ENCODE data around the gene INO80D.
"Not testable (repeated sequence)": the region's sequence is repeated elsewhere in the genome, so short reads cannot be mapped to it uniquely, and the experiment has no call there.

The INO80D gene

DNA sequence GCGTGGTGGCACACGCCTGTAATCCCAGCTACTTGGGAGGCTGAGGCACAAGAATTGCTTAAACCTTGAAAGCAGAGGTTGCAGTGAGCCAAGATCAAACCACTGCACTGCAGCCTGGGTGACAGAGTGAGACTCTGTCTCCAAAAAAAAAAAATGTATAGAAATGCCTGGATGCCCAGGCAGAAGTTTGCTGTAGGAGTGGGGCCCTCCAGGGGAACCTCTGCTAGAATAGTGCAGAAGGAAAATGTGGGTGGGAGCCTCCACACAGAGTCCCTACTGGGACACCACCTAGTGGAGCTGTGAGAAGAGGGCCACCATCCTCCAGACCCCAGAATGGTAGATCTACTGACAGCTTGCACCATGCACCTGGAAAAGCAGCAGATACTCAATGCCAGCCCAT, 70.2 kb downstream of the INO80D start:
- DNase-seq = not testable (repeated sequence)

DNA sequence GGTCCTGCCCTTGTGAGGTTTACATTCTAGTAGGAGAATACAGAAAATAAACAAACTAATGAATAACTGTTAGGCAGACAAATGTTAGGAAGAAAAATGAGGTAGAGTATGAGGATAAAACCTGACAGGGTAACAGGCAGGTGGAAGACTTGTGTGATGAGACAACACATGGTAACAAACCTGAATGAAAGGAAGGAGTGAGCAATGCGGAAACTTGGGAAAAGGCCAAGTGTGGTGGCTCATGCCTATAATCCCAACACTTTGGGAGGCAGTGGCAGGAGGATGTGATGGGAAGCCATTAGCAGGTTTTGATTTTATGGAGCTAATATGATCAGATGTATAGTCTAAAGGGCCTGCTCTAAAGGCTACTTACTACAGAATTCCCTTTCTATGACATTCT, 74.2 kb downstream of the INO80D start:
- DNase-seq = no peak

DNA sequence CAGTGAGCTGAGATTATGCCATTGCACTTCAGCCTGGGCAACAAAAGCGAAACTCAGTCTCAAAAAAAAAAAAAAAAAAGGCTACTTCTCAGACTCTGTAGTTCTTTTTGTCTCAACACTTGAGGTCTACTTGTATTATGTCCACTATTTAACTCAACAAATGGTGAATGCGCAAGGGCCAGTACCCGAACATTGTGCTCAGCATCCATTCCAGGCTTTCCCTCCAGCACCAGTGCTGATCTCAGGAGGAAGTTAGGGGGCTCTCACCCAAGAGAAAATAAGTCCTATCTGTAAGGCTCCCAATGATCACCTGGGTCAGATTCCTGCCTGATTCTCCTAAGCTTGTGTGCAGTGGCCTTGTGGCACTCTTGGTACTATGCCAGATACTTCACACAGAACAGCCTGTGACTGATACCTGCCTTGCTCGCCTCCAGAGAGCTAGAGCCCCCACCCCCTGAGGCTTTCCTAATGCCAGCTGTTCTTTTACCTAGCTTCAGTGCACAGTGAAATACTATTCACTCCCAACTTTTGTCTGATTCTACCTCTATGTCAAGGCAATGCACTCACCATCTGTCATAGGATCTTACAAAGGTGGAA, 74.9 kb downstream of the INO80D start:
- no peak for DNase-seq

DNA sequence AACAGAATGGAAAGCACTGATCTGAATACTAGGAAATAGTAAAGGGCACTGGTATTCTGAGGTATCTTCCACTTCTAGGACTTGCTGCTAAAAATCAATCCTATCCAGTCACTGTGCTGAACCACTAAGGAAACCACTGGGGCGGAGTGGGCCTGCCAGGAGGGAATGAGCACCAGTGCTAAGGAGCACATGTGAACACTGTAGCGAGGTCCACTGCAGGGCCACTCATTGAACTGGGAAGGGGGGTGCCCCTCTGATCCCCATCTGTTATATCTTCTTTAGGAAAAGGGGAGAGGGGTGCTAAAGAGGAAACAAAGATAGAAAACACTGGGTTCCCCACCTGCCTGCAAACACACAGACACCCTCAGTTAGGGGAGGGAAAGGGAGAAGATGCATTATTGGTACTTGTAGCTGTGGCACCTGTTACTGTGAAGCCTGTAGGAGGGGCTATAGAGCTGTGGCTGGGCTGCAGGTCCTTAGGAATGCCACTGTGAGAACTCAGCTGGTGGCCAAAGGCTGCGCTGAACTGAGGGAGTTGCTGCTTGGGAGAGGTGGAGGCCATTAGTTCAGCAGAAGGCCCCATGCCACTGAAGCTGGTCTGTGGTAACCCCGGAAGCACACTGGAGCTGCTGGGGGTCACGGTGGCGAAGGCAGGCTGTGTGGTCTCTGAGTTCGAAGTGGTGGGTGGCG, 81.8 kb downstream of the INO80D start:
- DNase-seq = peak; percentile 2

DNA sequence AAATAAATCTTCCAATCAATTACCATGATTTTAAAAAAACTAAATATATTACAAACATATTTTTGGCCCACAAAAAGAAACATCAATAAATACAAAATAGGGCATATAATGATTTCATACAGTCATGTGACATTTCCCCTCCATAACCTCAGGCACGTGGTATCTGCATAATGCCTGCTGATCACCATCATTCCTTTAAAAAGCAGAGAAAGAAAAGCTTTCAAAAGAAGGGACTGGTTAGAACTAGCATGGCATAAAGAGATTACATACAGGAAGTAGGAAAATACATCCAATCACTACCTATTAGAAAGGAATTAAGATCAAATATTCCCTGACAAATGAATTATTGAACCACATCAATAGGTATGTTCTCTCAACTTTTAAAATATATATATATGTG, 83.5 kb downstream of the INO80D start:
- no peak for DNase-seq

DNA sequence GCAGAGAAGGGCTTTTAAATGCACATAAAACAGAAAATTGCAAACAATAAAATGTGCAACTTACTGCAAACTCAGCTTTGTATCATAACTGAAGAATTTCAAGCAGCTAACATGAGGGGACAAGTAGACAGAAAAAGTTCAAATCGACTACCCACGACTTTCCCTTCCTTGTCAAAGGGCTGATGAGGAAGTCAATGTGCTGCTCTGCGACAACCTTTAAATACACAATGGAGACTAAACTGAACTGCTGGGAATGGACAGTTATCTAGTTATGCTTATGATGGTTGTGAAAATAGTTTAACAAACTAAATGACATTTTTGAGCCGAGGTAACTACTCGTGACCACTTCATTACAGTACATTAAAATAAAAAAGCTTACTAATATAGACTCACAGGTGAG, 84.1 kb downstream of the INO80D start:
- no peak for DNase-seq

DNA sequence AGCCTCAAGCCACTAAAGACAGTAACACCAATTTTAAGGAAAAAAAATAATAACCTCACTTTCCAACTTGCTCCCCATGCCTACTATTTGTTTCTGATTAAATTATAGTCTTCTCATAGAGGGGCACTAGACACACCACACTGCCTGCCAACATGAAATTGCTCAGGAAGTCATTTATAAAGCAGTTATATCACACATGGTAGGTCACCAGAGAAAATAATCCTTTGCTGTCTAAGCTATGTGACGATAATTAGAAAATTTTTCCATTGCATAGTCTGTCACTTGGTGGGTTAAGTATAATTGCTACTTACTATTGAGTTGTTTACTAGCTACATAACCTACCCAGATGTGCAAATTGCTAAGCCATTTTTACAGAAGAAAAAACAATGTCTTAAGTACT, 85.2 kb downstream of the INO80D start:
- no peak for DNase-seq

DNA sequence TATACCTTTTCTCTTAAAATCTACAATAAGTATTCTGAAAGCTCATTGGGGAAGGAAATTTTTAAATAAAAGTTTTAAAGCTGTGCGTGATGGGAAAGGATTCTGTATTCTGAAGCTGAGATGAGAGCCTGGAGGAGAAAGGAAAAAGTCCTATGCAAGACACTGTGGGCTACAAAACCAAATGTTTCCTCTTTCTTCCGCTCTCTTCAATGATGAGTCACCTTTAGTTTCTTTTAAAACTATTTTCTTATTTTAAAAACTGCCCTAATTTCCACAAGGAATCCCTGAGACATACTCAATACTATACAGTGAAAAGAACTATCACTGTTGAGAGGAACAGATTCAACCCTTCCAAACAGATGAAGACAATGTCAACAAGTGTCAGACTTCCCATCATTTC, 87.4 kb downstream of the INO80D start:
- no peak for DNase-seq

DNA sequence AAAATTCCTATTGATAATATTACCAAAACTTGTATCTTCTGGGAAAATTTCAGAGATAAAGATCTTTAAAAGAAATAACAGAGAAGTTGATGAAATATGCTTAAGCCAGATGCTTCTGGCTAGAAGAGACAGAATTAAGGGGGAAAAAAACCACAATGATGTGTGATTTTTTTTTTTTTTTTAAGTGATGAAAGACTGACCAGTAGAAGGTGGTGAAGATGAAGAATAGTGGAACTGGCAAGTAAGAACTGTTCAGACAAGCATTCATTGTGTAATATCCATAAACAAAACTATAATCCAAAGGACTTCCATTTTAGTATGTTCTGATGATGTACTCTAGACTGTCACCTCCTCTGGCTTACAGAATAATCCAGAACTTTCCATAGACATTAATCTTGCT, 89.8 kb downstream of the INO80D start:
- no peak for DNase-seq

DNA sequence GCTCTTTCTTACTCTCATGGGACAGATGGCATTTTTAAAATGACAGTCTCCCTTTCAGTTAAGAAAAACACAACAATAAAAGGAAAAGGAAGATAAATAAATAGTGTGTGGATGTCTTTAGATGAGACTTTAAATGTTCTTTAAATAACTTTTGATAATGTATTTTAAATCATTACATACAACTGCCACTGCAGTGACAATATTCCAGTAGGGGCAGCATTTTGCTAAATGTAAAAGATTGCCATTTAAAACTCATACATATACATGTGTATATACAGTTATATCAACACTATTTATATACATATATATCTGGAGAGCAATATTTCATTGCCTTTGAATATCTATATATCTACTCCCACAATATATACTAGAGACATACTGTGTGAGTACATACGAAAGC, 90.7 kb downstream of the INO80D start:
- DNase-seq = no peak

DNA sequence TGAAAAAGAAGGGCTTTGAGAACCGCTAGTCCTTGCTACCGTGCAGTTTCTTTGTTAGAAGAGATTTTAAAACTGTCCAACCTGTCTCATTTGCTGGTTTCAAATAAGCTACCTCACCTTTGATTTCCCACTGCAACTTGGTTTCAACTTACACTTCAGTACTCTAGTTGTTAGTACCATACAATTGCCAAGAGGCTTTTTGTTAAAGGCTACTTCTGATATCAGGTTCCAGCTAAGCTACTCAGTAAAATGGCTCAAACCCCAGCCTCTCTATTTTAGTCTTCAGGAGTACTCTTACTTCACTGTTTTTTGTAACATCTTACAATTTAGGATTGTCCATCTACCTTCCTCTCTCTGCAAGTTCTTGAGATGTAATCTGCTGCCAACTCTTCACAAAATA, 91.6 kb downstream of the INO80D start:
- DNase-seq = peak; percentile 75

DNA sequence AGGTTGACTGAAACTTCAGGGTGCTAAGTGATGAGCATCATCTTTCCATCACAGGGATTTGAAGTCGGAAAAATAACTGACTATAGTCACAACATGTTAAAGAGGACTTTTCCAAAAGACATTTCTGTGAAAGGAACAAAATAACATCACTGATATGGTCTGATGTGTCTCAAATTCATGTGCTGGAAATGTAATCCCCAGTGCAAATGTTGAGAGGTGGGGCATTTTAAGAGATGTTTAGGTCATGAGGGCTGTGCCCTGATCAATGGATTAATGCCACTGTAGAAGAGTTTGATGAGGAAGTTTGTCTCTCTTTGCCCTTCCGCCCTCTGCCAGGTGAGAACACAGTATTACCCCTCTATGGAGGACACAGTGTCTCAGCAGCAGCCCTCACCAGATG, 95.9 kb downstream of the INO80D start:
- no peak for DNase-seq

DNA sequence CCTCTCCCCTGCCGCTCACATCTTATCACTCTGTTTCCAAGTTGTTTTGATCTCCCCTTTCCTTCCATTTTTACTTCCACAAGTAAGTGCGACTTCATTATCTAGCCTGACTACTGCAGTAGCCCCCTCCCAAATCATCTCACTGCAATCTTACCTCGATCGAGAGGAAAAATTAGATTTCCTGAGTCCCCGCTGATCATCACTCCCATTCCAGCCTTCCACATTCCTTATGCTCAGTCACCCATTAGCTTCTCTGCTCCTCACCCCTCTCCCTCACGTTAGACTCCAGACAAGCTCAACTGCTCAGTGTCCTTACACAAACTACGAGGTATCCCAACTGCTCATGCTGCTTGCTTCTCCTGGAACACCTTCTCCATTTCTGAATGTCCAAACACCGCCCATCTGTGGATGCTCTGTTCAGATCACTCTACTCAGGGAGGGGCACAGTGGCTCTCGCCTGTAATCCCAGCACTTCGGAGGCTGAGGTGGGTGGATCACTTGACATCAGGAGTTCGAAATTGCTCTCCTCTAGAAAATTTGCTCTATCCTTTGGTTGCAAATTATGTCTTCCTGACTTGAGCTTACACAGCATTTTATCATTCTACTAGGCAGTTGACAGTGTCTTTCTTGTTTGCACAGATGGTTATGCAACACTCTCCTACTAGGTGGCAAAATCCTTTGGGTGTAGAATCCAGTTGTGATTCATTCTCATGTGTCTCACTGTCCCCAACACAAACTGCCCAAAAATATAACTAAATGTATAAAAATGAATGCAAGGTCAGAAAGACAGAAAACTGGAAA, 96.5 kb downstream of the INO80D start:
- DNase-seq = no peak

DNA sequence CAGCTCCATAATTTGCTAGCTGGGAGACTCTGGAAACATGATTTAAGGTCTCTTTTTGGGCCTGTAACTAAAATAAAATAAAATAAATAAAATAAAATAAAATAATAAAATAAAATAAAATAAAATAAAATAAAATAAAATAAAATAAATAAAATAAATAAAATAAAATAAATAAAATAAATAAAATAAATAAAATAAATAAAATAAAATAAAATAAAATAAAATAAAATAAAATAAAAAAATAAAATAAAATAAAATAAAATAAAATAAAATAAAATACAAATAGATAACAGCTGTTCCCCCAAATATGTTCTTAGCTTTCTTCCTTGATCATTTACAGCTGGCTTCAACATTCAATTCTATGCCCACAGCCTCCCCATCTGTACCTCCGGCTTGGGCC, 97.3 kb downstream of the INO80D start:
- not testable (repeated sequence) for DNase-seq

DNA sequence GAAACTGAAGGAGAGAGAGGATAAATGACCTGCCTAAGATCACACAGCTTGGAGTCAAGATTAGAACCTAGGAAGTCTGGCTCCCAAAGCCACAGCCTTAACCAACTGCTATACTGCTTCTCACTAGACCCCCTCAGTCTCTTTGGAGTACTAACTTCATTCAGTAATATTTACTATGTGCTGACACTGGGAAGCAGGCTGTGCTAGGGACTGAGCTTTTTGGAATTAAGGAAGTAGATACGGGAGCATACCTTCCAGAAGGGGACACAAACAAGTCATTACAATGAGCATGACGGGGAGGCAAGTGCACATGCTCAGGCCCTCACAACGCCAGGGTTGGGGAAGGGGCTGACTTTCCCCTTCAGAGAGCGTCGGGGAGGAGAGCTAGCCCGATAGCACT, 97.7 kb downstream of the INO80D start:
- DNase-seq = no peak

DNA sequence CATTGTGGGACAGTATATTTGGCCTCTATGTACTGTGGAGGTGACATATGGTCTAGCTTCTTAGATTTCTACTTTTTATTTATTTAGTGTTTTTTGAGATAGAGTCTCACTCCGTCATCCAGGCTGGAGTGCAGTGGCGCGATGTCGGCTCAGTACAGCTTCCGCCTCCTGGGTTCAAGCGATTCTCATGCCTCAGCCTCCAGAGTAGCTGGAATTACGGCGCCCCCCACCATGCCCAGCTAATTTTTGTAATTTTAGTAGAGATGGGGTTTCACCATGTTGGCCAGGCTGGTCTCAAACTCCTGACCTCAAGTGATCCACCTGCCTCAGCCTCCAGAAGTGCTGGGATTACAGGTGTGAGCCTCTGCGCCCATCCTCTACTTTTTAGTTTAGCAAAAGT, 99.6 kb downstream of the INO80D start:
- not testable (repeated sequence) for DNase-seq

DNA sequence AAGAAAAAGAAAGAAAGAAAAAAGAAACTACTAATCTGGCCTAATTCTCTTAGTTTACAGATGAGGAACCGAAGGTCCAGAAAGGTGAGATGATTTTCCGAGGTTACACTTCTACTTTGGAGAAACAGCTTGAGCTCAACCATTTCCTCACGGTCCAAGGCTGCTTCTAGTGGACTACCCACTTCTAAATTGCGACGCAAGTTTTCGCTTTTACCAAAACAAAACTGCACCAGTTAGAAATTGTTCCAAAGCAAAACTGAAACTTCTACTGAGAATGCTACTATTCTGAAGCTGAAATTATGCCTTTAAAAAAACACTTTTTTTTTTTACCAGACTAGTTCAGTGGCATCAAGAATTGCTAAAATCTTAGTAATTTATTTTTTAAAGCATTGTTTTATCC, 101.6 kb downstream of the INO80D start:
- no peak for DNase-seq

DNA sequence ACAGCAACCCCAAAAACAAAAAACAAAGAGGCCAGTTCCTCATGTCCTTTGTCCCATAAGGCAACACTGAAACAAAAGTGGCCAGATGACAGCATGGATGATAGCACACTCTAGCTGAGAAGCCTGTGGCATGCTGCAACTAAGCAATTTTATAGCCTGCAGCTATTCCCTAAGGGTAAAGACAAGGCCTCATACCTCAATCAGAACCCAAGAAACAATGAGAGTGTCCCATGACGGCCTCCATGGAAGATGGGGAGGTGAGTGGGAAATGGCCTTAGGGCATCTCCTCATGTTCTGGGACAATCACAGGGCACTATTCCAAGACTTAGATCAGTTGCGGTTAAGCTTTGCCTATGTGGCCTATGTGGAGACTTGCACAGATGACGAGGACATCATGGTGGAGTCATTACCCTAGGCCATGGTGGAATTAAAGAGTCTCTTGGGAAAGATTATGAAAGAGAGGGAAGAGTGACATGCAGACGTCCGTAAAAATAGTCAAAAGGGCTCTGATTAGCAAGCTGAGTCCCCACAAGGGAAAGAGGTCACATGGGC, 103.1 kb downstream of the INO80D start:
- DNase-seq = no peak

DNA sequence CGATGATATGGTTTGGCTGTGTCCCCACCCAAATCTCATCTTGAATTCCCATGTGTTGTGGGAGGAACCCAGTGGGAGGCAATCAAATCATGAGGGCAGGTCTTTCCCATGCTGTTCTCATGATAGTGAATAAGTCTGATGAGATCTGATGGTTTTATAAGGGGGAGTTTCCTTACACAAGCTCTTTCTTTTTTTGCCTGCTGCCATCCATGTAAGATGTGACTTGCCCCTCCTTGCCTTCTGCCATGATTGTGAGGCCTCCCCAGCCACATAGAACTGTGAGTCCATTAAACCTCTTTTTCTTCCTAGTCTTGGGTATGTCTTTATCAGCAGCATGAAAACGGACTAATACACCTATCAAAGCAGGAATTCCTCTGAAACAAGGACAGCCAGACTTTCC, 107.2 kb downstream of the INO80D start:
- DNase-seq = not testable (repeated sequence)

DNA sequence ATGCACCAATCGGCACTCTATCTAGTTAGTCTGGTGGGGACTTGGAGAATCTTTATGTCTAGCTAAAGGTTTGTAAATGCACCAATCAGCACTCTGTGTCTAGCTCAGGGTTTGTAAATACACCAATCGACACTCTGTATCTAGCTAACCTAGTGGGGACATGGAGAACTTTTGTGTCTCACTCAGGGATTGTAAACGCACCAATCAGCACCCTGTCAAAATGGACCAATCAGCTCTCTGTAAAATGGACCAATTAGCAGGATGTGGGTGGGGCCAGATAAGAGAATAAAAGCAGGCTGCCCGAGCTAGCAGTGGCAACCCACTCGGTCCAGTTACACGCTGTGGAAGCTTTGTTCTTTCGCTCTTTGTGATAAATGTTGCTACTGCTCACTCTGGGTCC, 108.3 kb downstream of the INO80D start:
- DNase-seq = not testable (repeated sequence)

DNA sequence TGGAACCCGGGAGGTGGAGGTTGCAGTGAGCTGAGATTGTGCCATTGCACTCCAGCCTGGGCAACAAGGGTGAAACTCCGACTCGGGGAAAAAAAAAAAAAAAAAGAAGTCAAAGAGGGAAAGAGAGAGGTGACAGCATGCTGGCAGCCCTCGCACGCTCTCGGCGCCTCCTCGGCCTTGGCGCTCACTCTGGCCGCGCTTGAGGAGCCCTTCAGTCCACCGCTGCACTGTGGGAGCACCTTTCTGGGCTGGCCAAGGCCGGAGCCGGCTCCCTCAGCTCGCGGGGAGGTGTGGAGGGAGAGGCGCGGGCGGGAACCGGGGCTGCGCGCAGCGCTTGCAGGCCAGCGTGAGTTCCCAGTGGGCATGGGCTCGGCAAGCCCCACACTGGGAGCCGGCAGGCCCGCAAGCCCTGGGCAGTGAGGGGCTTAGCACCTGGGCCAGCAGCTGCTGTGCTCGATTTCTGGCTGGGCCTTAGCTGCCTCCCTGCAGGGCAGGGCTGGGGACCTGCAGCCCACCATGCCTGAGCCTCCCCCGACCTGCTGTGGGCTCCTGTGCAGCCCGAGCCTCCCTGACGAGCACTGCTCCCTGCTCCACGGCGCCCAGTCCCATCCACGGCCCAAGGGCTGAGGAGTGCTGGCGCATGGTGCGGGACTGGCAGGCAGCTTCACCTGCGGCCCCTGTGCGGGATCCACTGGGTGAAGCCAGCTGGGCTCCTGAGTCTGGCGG, 108.9 kb downstream of the INO80D start:
- DNase-seq = not testable (repeated sequence)

DNA sequence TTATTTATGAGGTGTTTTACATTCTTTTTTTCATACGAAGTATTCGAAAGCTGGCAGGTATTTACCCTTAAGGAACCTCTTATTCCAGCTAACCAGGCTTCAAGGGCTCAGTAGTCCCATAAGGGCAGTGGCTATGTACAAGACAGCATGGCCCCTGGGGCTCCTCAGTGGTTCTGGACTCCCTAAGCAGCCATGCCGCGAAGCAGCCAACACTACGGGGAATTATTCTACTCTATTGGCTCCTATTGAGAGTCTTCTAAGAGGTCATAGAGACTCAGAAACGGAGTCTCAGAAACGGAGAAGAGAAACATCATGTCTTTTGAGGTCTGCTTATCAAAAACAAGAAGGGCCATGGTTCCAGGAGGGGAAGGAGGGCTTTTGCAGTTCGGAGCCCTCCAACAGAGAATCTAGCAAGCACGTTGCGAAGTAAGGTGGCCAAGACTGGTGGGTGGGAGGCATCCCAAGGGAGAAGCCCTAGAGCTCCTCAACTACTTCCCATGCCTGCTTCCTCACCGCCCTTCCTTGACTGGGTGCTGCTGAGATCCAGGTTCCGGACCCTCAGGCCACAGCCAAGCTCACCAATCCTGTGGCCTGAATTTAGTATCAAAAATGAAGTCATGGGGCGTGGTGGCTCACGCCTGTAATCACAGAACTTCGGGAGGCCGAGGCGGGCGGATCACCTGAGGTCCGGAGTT, 109.7 kb downstream of the INO80D start:
- no peak for DNase-seq
